Endothelial cell of umbilical vein (primary cell): ENCODE data around the gene IQGAP2. TPM values are rescaled to one million over a fixed set of nuclear protein-coding genes. Genes with fewer than 3 reads are reported as not detected.

Experiments used
- BruUV-seq: library from RNA; stranded (reverse); fragments of 400-500 nt; replicated peaks from 2 replicates; lab custom pipeline; 2021; lab: Mats Ljungman, UMichigan
- CTCF ChIA-PET: fragments of 300-600, 350-600 bp; sonication (Branson Sonifier 250); formaldehyde crosslinking; loops from one replicate; lab custom pipeline; 2021; ENCODE audit warnings: antibody characterized with exemption, inconsistent platforms; lab: Charles Lee
- POLR2A ChIA-PET: fragments of 300-600, 350-600 bp; sonication (Branson Sonifier 250); formaldehyde crosslinking; loops from one replicate; lab custom pipeline; 2021; ENCODE audit warnings: antibody characterized with exemption, inconsistent platforms; lab: Charles Lee
- DNase-seq: peaks from one replicate; pipeline ENCODE4 v3.0.0-alpha.2; 2011; ENCODE audit warnings: low read depth, low spot score
- FAIRE-seq: peaks from 2 replicates; lab custom pipeline; 2011; peaks lifted over from hg19 to GRCh38; lab: Jason Lieb, UNC
- H2AFZ ChIP-seq: 2 replicates; pipeline ENCODE4 v1.6.0; 2012; ENCODE audit warnings: low read depth, low read length, control low read depth, inconsistent platforms
- H3K27ac ChIP-seq: 2 replicates; pipeline ENCODE4 v1.5.1; 2011; ENCODE audit warnings: low read depth, mild to moderate bottlenecking, control low read depth, low read length, moderate library complexity; ENCODE audit not compliant: insufficient read depth
- H3K27me3 ChIP-seq, 2 experiments: 2 replicates each; pipeline versions ENCODE4 v1.6.0 to v1.6.1; 2011; ENCODE audit warnings: low read length in 2 of 2, mixed read lengths in 1 of 2; ENCODE audit not compliant: control insufficient read depth in 2 of 2, insufficient read depth in 2 of 2
- H3K36me3 ChIP-seq, 2 experiments: 2 replicates in 1 of 2; 3 replicates in 1 of 2; pipeline ENCODE4 v1.5.1; 2011; ENCODE audit warnings: low read length in 2 of 2, mild to moderate bottlenecking in 1 of 2, moderate library complexity in 1 of 2; ENCODE audit not compliant: control insufficient read depth in 2 of 2, insufficient read depth in 2 of 2; ENCODE audit errors: extremely low read depth in 1 of 2
- H3K4me1 ChIP-seq: 3 replicates; pipeline ENCODE4 v1.5.1; 2011; ENCODE audit warnings: mild to moderate bottlenecking, low read length; ENCODE audit not compliant: control insufficient read depth, insufficient read depth; ENCODE audit errors: extremely low read depth
- H3K4me2 ChIP-seq: 2 replicates; pipeline ENCODE4 v1.6.1; 2011; ENCODE audit warnings: low read length, control low read depth, mixed read lengths; ENCODE audit not compliant: insufficient read depth
- H3K4me3 ChIP-seq, 3 experiments: fragments of 200-600 bp in 1 of 3; sonication (generic), shearing (Covaris generic) in 1 of 3; replicated peaks in 1 of 3; 2 replicates each; pipeline ENCODE4 v1.5.1; 2011 to 2016; ENCODE audit warnings: control low read depth in 3 of 3, low read length in 3 of 3, mild to moderate bottlenecking in 2 of 3, inconsistent platforms in 1 of 3, low read depth in 1 of 3, moderate library complexity in 1 of 3; ENCODE audit not compliant: insufficient read depth in 1 of 3
- H3K79me2 ChIP-seq: 2 replicates; pipeline ENCODE4 v1.6.0; 2012; ENCODE audit warnings: low read length, inconsistent platforms; ENCODE audit not compliant: control insufficient read depth, insufficient read depth
- H3K9ac ChIP-seq: replicated peaks from 2 replicates; pipeline ENCODE3; 2011; ENCODE audit warnings: low read length, control low read depth; ENCODE audit not compliant: insufficient read depth; ENCODE audit errors: extremely low read depth
- H3K9me1 ChIP-seq: replicated peaks from 3 replicates; pipeline ENCODE4 v1.6.0; 2011; ENCODE audit warnings: mild to moderate bottlenecking, low read length; ENCODE audit not compliant: control insufficient read depth, insufficient read depth; ENCODE audit errors: extremely low read depth
- H3K9me3 ChIP-seq: replicated peaks from 2 replicates; pipeline ENCODE4 v1.5.1; 2012; ENCODE audit warnings: low read length, inconsistent platforms; ENCODE audit not compliant: control insufficient read depth, insufficient read depth
- H4K20me1 ChIP-seq: replicated peaks from 2 replicates; pipeline ENCODE3; 2011; ENCODE audit warnings: mild to moderate bottlenecking, low read length; ENCODE audit not compliant: control insufficient read depth, insufficient read depth; ENCODE audit errors: extremely low read depth
- CTCF ChIP-seq, 2 donors: IDR thresholded peaks; 1 replicate in 1 of 2; 2 replicates in 1 of 2; pipeline ENCODE4 v1.5.1; 2011; ENCODE audit warnings: low read length in 2 of 2, mild to moderate bottlenecking in 2 of 2, moderate library complexity in 2 of 2, control low read depth in 1 of 2, inconsistent platforms in 1 of 2, low read depth in 1 of 2; ENCODE audit not compliant: insufficient read depth in 1 of 2; ENCODE audit errors: extremely low read depth in 1 of 2
- EZH2 ChIP-seq: IDR thresholded peaks from 2 replicates; pipeline ENCODE4 v1.6.1; 2012; ENCODE audit warnings: borderline replicate concordance, low read depth, mild to moderate bottlenecking, moderate library complexity, low read length, inconsistent platforms; ENCODE audit not compliant: severe bottlenecking
- FOS ChIP-seq: IDR thresholded peaks from 2 replicates; pipeline ENCODE4 v1.6.1; 2011; ENCODE audit warnings: mild to moderate bottlenecking, low read length, moderate library complexity, borderline replicate concordance; ENCODE audit not compliant: insufficient read depth
- GATA2 ChIP-seq: IDR thresholded peaks from 2 replicates; pipeline ENCODE4 v1.7.0; 2011; ENCODE audit warnings: low read depth, mild to moderate bottlenecking, moderate library complexity, mixed read lengths, low read length; ENCODE audit not compliant: insufficient read length, insufficient read depth
- JUN ChIP-seq: IDR thresholded peaks from 2 replicates; pipeline ENCODE4 v1.6.1; 2011; ENCODE audit warnings: borderline replicate concordance, low read depth; ENCODE audit not compliant: insufficient read length, insufficient read depth
- MYC ChIP-seq: IDR thresholded peaks from one replicate; pipeline ENCODE4 v1.6.1; 2011; ENCODE audit warnings: mild to moderate bottlenecking, low read depth, low read length
- POLR2A ChIP-seq: IDR thresholded peaks from 2 replicates; pipeline ENCODE4 v1.6.1; 2012; ENCODE audit warnings: low read depth, mild to moderate bottlenecking, control low read depth, low read length
- POLR2AphosphoS5 ChIP-seq: IDR thresholded peaks from 2 replicates; pipeline ENCODE4 v1.6.1; 2012; ENCODE audit warnings: low read depth, mild to moderate bottlenecking, control low read depth, low read length, moderate library complexity; ENCODE audit not compliant: insufficient read depth
- dilution Hi-C: fragments of 300-500 bp; cut with MboI; formaldehyde crosslinking; loops from one replicate; pipeline ENCODE4 v1.15.0; 2019; ENCODE audit warnings: low sequenced_read_pairs; ENCODE audit not compliant: extremely low pct_ligation_motif_present
- intact Hi-C: fragments of 100-400 bp; cut with micrococcal nuclease; formaldehyde crosslinking; loops from one replicate; pipeline ENCODE4 v1.10.0; 2022
- polyA plus RNA-seq, 4 experiments: library from polyadenylated mRNA; depleted of rRNA in 3 of 4; stranded (reverse) in 3 of 4; unstranded in 1 of 4; fragments of >200 nt; gene quantifications; 2 replicates each; pipeline versions ENCODE4 v1.2.1 to v1.2.3, GENCODE V29; 2011 to 2012; ENCODE audit warnings: missing spikeins in 1 of 4
- total RNA-seq: library from RNA; stranded (reverse); gene quantifications from 2 replicates; pipeline ENCODE4 v1.2.3, GENCODE V29; 2021
- TF ChIP-seq, protein P1 (sequence below): IDR thresholded peaks from 2 replicates; pipeline ENCODE4 v1.6.1; 2011; ENCODE audit not compliant: insufficient read depth, insufficient read length

The IQGAP2 gene
- total and polyA plus RNA-seq, 2 donors (not counting 3 experiments of a cell fraction or from before 2014, with no cell fraction given), result 4.5 to 4.7 TPM

DNA sequence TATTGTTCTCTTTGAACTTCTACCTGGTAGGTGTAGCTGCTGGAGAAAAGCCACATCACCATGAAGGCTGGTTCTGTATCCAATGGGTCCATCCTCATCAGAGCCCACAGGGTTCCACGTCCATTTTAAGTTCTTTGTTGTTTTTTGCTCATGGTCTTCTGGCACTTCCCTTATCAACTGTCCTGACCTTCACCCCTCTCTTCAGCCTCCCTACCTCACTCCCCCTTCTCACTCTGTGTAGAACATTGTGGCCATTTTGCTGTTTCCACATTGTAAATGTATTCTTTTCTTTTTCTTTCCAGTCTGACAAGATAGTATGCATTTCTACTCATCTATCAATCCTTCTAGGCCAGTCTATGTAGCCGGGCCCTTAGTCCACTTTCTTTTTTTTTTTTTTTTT, 264.4 kb downstream of the IQGAP2 start:
- no peak overlapping the region for H3K27ac ChIP-seq
- no peak overlapping the region for H3K9ac ChIP-seq
- H2AFZ ChIP-seq, result no peak overlapping the region
- no peak overlapping the region for H3K4me2 ChIP-seq
- no peaks in the 10 kb centered on the region for H4K20me1 ChIP-seq
- FAIRE-seq (no peak), DNase-seq (no peak)
- intact Hi-C loops, result no loop called here
- no peaks in the 10 kb centered on the region for H3K9me1 ChIP-seq
- TF ChIP-seq CTCF (IDR thresholded peaks at IDR 0.05; ENCODE audit: extremely low read depth in 1 of 2, insufficient read depth in 1 of 2, low read depth in 1 of 2, low read length in 2 of 2) (no peak), FOS (no peak), POLR2AphosphoS5 (no peak), EZH2 (no peak), JUN (no peak), POLR2A (no peak), MYC (no peak), GATA2 (no peak)
- TF ChIP-seq, protein P1, sequence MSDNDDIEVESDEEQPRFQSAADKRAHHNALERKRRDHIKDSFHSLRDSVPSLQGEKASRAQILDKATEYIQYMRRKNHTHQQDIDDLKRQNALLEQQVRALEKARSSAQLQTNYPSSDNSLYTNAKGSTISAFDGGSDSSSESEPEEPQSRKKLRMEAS, result no peak
- H3K4me1 ChIP-seq, result peaks cover 10% of the 10 kb centered on the region
- ChIA-PET POLR2A (no interaction called here), CTCF (interaction anchor here (1.6 kb wide), 1 partner anchor 107 kb away, joined by 5 read pairs; no protein-coding TSS in a partner anchor)
- no peaks in the 10 kb centered on the region for H3K79me2 ChIP-seq
- H3K27me3 ChIP-seq, result no peaks in the 10 kb centered on the region
- BruUV-seq, result no TSS peak
- dilution Hi-C loops, result no loop called here
- no peaks in the 10 kb centered on the region for H3K9me3 ChIP-seq
- no peaks in the 10 kb centered on the region for H3K36me3 ChIP-seq
- no peak overlapping the region for H3K4me3 ChIP-seq
